ENCODE results near the gene TAOK3. TPM values are rescaled to one million over a fixed set of nuclear protein-coding genes. Genes with fewer than 3 reads are reported as not detected.

The TAOK3 gene
- total and polyA plus RNA-seq, 10 of the 15 experiments (the other 5 are each of a cell fraction or from before 2014, with no cell fraction given) = 41.3 to 131 (median 57.8) TPM

DNA sequence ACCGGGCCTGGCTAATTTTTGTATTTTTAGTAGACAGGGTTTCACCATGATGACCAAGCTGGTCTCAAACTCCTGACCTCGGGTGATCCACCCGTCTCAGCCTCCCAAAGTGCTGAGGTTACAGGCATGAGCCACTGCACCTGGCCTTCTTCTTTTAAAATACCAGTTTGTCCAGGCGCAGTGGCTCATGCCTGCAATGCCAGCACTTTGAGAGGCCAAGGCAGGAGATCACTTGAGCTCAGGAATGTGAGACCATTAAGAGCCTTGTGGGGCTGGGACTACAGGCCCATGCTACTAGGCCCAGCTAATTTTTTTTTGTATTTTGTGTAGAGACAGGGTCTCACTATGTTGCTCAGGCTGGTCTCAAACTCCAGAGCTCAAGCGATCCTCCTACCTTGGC is 244.8 kb downstream of the TAOK3 start:
- Histone ChIP-seq H4K20me1 (ENCODE audit: control insufficient read depth, insufficient read depth) (no peaks in the 10 kb centered on the region), H3K79me2 (ENCODE audit: control insufficient read depth, insufficient read depth, low read length) (no peaks in the 10 kb centered on the region), H3K9me3 (replicated peaks; ENCODE audit: control insufficient read depth, insufficient read depth, low read length) (no peaks in the 10 kb centered on the region; the same call in 2 of the 3 replicates), H3K36me3 (ENCODE audit: control insufficient read depth in 2 of 2, insufficient read depth in 2 of 2, low read length in 1 of 2) (no peaks in the 10 kb centered on the region; a peak in 1 of 4 replicates), H3K4me1 (ENCODE audit: control insufficient read depth, insufficient read depth, low read length) (peaks cover 5% of the 10 kb centered on the region; the same call in 1 of the 2 replicates), H3K4me3 (no peak overlapping the region), H3K27ac (ENCODE audit: control insufficient read depth, insufficient read depth) (no peak overlapping the region), H3K9ac (ENCODE audit: control insufficient read depth, insufficient read depth, low read length) (no peak overlapping the region), H3K4me2 (ENCODE audit: control insufficient read depth, insufficient read depth) (no peak overlapping the region), H2AFZ (ENCODE audit: control insufficient read depth, low read depth, low read length) (no peak overlapping the region), H3K27me3 (replicated peaks in 1 of 2; ENCODE audit: control insufficient read depth in 2 of 2, insufficient read depth in 2 of 2, low read length in 1 of 2) (no peaks in the 10 kb centered on the region)
- WGBS (ENCODE audit: insufficient coverage, insufficient replicate concordance, low lambda C conversion rate, missing lambda C conversion rate) = 99% methylated on average over 5 of the region's 5 CpGs
- no TSS peak for BruUV-seq (replicated peaks)
- ChIA-PET SMC1A (ENCODE audit: uncharacterized antibody, unreplicated experiment) (interaction anchor here (1.2 kb wide), 1 partner anchor 248 kb away, joined by 3 read pairs; the partner anchor contains the start of gene SUDS3), CTCF (no interaction called here), POLR2A (no interaction called here), RAD21 (ENCODE audit: unreplicated experiment) (interaction anchor here (1.3 kb wide), 1 partner anchor 248 kb away, joined by 3 read pairs; the partner anchor contains the start of gene SUDS3)
- TF ChIP-seq RCOR1 (conservative IDR thresholded peaks at IDR 0.05; ENCODE audit: low read depth, low read length) (no peak), PML (IDR thresholded peaks at IDR 0.05; ENCODE audit: low read length) (no peak), SP1 (IDR thresholded peaks at IDR 0.05; ENCODE audit: low read depth, low read length) (no peak), STAT1 (conservative IDR thresholded peaks at IDR 0.05) (no peak), MEF2A (IDR thresholded peaks at IDR 0.05; ENCODE audit: insufficient read depth, low read depth, low read length) (no peak), TCF3 (IDR thresholded peaks at IDR 0.05; ENCODE audit: borderline replicate concordance, insufficient read depth, low read depth, low read length) (no peak), ZBED1 (IDR thresholded peaks at IDR 0.05; ENCODE audit: borderline replicate concordance) (no peak), CBX3 (IDR thresholded peaks at IDR 0.05; ENCODE audit: borderline replicate concordance, low read depth) (no peak)
- DNase-seq (ENCODE audit: low read depth, low spot score) = no peak
- in situ Hi-C loops (cut with MboI) = loop anchor here (25.0 kb wide), 1 partner anchor 1534 kb away; the partner anchor contains the start of gene PRKAB1
- intact Hi-C loops (cut with micrococcal nuclease; ENCODE audit: unreplicated experiment) = no loop called here
- no peak for FAIRE-seq
- ATAC-seq = no peak
